PC-3 (cell line): ENCODE measurements around the gene ATP10A. TPM values are rescaled to one million over a fixed set of nuclear protein-coding genes. Genes with fewer than 3 reads are reported as not detected.

ENCODE experiments used
- ATAC-seq: fragments of 200-7000 bp; cut with Tn5 transposase; 2 replicates; pipeline ENCODE4 v1.9.1; 2020; ENCODE audit warnings: mild to moderate bottlenecking, moderate library complexity
- BruUV-seq: library from RNA; stranded (reverse); fragments of 400-500 nt; replicated peaks from 2 replicates; lab custom pipeline; 2021; lab: Mats Ljungman, UMichigan
- CTCF ChIA-PET: fragments of 300-600 bp; sonication (Branson Sonifier 250); formaldehyde crosslinking; loops from one replicate; lab custom pipeline; 2022; ENCODE audit warnings: antibody characterized with exemption; lab: Charles Lee
- POLR2A ChIA-PET: fragments of 300-600 bp; sonication (Branson Sonifier 250); formaldehyde crosslinking; loops from one replicate; lab custom pipeline; 2022; ENCODE audit warnings: antibody characterized with exemption; ENCODE audit not compliant: unreplicated experiment; lab: Charles Lee
- DNase-seq: peaks from one replicate; pipeline ENCODE4 v3.0.0-alpha.2; 2015
- H2AFZ ChIP-seq: fragments of 300-600 bp; sonication (generic); 2 replicates; pipeline ENCODE4 v1.6.0; 2016; ENCODE audit warnings: antibody characterized with exemption, low read length
- H3F3A ChIP-seq: fragments of 300-600 bp; sonication (generic); one replicate; pipeline ENCODE4 v1.6.0; 2017; ENCODE audit warnings: antibody characterized with exemption, low read length, control low read depth, mild to moderate bottlenecking; ENCODE audit not compliant: unreplicated experiment
- H3K27ac ChIP-seq: fragments of 300-600 bp; sonication (generic); 2 replicates; pipeline ENCODE4 v1.5.1; 2016; ENCODE audit warnings: mild to moderate bottlenecking, low read length
- H3K27me3 ChIP-seq: fragments of 300-600 bp; sonication (generic); 2 replicates; pipeline ENCODE4 v1.6.1; 2016; ENCODE audit warnings: low read length, mixed read lengths
- H3K36me3 ChIP-seq: fragments of 300-600 bp; sonication (generic); 2 replicates; pipeline ENCODE4 v1.6.1; 2016; ENCODE audit warnings: low read depth, mixed run types, low read length, mixed read lengths
- H3K4me1 ChIP-seq: fragments of 300-600 bp; sonication (generic); 2 replicates; pipeline ENCODE4 v1.5.1; 2016; ENCODE audit warnings: low read length; ENCODE audit not compliant: insufficient read depth
- H3K4me2 ChIP-seq: fragments of 300-600 bp; sonication (generic); 2 replicates; pipeline ENCODE4 v1.6.0; 2016; ENCODE audit warnings: low read length
- H3K4me3 ChIP-seq: fragments of 300-600 bp; sonication (generic); 2 replicates; pipeline ENCODE4 v1.5.1; 2016; ENCODE audit warnings: mild to moderate bottlenecking, low read length, mixed read lengths
- H3K79me2 ChIP-seq: fragments of 300-600 bp; sonication (generic); 2 replicates; pipeline ENCODE4 v1.6.1; 2017; ENCODE audit warnings: low read length, mixed read lengths
- H3K9ac ChIP-seq: fragments of 300-600 bp; sonication (generic); 2 replicates; pipeline ENCODE4 v1.6.0; 2016; ENCODE audit warnings: mild to moderate bottlenecking, low read length
- H3K9me2 ChIP-seq: fragments of 300-600 bp; sonication (generic); replicated peaks from 2 replicates; pipeline ENCODE4 v1.6.1; 2016; ENCODE audit warnings: mixed run types, low read length, mixed read lengths
- H3K9me3 ChIP-seq: fragments of 300-600 bp; sonication (generic); 2 replicates; pipeline ENCODE4 v1.6.1; 2016; ENCODE audit warnings: low read length, mixed read lengths
- H4K20me1 ChIP-seq: fragments of 300-600 bp; sonication (generic); 2 replicates; pipeline ENCODE4 v1.6.1; 2016; ENCODE audit warnings: low read length, mixed read lengths
- EZH2 ChIP-seq: fragments of 300-600 bp; sonication (generic); IDR thresholded peaks from one replicate; pipeline ENCODE4 v1.6.1; 2017; ENCODE audit warnings: antibody characterized with exemption, mild to moderate bottlenecking, low read length; ENCODE audit not compliant: unreplicated experiment
- EZH2phosphoT487 ChIP-seq: fragments of 300-600 bp; sonication (generic); IDR thresholded peaks from 2 replicates; pipeline ENCODE4 v1.6.1; 2018; ENCODE audit warnings: mild to moderate bottlenecking, antibody characterized with exemption, low read length, borderline replicate concordance
- intact Hi-C: fragments of 100-400 bp; cut with micrococcal nuclease; formaldehyde crosslinking; loops from 2 replicates; pipeline ENCODE4 v1.9.0; 2023
- total RNA-seq: library from RNA; depleted of rRNA; stranded (reverse); fragments of >200 nt; gene quantifications from 2 replicates; pipeline ENCODE4 v1.2.3, GENCODE V29; 2014
- TF ChIP-seq, protein P1 (sequence below): fragments of 300-600 bp; sonication (generic); conservative IDR thresholded peaks from 2 replicates; pipeline ENCODE4 v1.5.1; 2017; ENCODE audit warnings: antibody characterized with exemption, low read depth, mild to moderate bottlenecking, low read length

ATP10A gene
- total RNA-seq, 1 experiment from 2014 or later: 2.6 TPM

DNA sequence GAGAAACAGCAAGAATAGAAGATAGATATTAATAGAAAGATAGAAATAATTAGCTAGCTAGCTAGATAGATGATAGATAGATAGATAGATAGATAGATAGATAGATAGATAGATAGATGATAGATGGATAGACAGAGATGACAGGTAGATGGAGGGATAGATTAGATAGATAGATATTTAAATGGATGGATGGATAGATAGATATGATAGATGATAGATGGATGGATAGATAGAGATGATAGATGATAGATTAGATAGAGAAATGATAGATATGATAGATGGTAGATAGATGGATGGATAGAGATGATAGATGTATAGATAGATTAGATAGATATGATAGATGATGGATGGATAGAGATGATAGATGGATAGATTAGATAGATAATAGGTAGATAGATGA lies 8.3 kb upstream of the ATP10A start:
- no peaks in the 10 kb centered on the region for H3K27me3 ChIP-seq
- no peaks in the 10 kb centered on the region for H3F3A ChIP-seq
- H4K20me1 ChIP-seq: no peaks in the 10 kb centered on the region
- no peak overlapping the region for H3K27ac ChIP-seq
- H3K4me3 ChIP-seq: no peak overlapping the region
- BruUV-seq: no TSS peak
- H3K4me2 ChIP-seq: no peak overlapping the region
- no peaks in the 10 kb centered on the region for H3K79me2 ChIP-seq
- ATAC-seq: no peak
- TF ChIP-seq, protein P1, sequence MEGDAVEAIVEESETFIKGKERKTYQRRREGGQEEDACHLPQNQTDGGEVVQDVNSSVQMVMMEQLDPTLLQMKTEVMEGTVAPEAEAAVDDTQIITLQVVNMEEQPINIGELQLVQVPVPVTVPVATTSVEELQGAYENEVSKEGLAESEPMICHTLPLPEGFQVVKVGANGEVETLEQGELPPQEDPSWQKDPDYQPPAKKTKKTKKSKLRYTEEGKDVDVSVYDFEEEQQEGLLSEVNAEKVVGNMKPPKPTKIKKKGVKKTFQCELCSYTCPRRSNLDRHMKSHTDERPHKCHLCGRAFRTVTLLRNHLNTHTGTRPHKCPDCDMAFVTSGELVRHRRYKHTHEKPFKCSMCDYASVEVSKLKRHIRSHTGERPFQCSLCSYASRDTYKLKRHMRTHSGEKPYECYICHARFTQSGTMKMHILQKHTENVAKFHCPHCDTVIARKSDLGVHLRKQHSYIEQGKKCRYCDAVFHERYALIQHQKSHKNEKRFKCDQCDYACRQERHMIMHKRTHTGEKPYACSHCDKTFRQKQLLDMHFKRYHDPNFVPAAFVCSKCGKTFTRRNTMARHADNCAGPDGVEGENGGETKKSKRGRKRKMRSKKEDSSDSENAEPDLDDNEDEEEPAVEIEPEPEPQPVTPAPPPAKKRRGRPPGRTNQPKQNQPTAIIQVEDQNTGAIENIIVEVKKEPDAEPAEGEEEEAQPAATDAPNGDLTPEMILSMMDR: no peak
- TF ChIP-seq EZH2 (no peak), EZH2phosphoT487 (no peak)
- intact Hi-C loops: no loop called here
- POLR2A ChIA-PET: no interaction called here
- no peak overlapping the region for H2AFZ ChIP-seq
- H3K9me2 ChIP-seq: no peaks in the 10 kb centered on the region
- no peak for DNase-seq
- CTCF ChIA-PET: no interaction called here
- no peaks in the 10 kb centered on the region for H3K36me3 ChIP-seq
- no peak overlapping the region for H3K9ac ChIP-seq
- H3K4me1 ChIP-seq: no peaks in the 10 kb centered on the region
- H3K9me3 ChIP-seq: no peaks in the 10 kb centered on the region

DNA sequence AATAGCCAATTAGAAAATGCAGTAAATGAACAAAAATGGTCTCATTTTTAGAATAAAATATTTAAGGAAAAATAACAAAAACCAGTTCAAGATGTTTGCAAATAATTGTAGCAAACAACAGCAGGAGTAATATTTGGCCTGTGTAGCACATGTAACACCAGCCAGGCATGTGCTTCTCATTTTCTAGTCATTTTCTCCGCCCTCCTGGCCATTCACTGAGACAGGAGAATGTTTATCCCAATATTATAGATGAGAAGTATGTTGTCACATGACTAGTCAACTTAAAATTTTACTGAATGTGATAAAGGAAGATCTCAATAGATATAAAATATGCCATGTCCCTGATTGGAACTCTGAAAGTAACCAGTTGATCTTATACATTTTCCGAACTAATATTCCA lies 7.8 kb upstream of the ATP10A start:
- Histone ChIP-seq H3F3A (no peaks in the 10 kb centered on the region), H3K79me2 (no peaks in the 10 kb centered on the region), H3K36me3 (no peaks in the 10 kb centered on the region), H3K27me3 (no peaks in the 10 kb centered on the region), H4K20me1 (no peaks in the 10 kb centered on the region), H3K4me3 (no peak overlapping the region), H3K4me2 (no peak overlapping the region), H3K4me1 (no peaks in the 10 kb centered on the region), H3K9ac (no peak overlapping the region), H3K9me2 (no peaks in the 10 kb centered on the region), H3K9me3 (no peaks in the 10 kb centered on the region), H2AFZ (no peak overlapping the region), H3K27ac (no peak overlapping the region)
- no peak for ATAC-seq
- no TSS peak for BruUV-seq
- CTCF ChIA-PET: no interaction called here
- no peak for DNase-seq
- POLR2A ChIA-PET: no interaction called here
- TF ChIP-seq, protein P1: no peak
- TF ChIP-seq EZH2 (no peak), EZH2phosphoT487 (no peak)
- intact Hi-C loops: no loop called here

- Histone ChIP-seq H3K4me2 (no peak overlapping the region), H3K79me2 (no peaks in the 10 kb centered on the region), H3F3A (no peaks in the 10 kb centered on the region), H3K36me3 (no peaks in the 10 kb centered on the region), H3K9me3 (no peaks in the 10 kb centered on the region), H3K9ac (no peak overlapping the region), H3K4me1 (no peaks in the 10 kb centered on the region), H2AFZ (no peak overlapping the region), H3K27me3 (no peaks in the 10 kb centered on the region), H3K9me2 (no peaks in the 10 kb centered on the region), H3K27ac (no peak overlapping the region), H3K4me3 (no peak overlapping the region), H4K20me1 (no peaks in the 10 kb centered on the region)
- ATAC-seq: no peak
- TF ChIP-seq EZH2: no peak
- TF ChIP-seq, protein P1: no peak
- TF ChIP-seq EZH2phosphoT487: no peak
- DNase-seq: no peak
- intact Hi-C loops: no loop called here
- POLR2A ChIA-PET: no interaction called here
- CTCF ChIA-PET: no interaction called here
- BruUV-seq: no TSS peak
Measured at GRCh38 chr15:25869701-25870100, 6.6 kb upstream of the ATP10A start.
